HepG2 (cell line): ENCODE measurements around the gene LGALS1.

Experiments
- ARHGAP35 ChIP-seq: sonication (generic); formaldehyde crosslinking; IDR thresholded peaks from 2 replicates; pipeline ENCODE4 v1.9.0; 2022; ENCODE audit warnings: mild to moderate bottlenecking, inconsistent platforms, moderate library complexity, missing genetic modification reagents, borderline replicate concordance
- CENPX ChIP-seq: sonication (generic); formaldehyde crosslinking; IDR thresholded peaks from 2 replicates; pipeline ENCODE4 v1.9.0; 2021; ENCODE audit warnings: mild to moderate bottlenecking, missing genetic modification reagents, moderate library complexity
- HMG20A ChIP-seq: IDR thresholded peaks from 2 replicates; pipeline ENCODE4 v1.6.1; 2016; ENCODE audit warnings: borderline replicate concordance
- KDM5B ChIP-seq: sonication (generic); formaldehyde crosslinking; IDR thresholded peaks from 2 replicates; pipeline ENCODE4 v1.4.0; 2020; ENCODE audit warnings: missing genetic modification reagents, mild to moderate bottlenecking, borderline replicate concordance
- RNF2 ChIP-seq: fragments of 450-650 bp; conservative IDR thresholded peaks from 2 replicates; pipeline ENCODE4 v1.6.1; 2016; ENCODE audit warnings: low read depth
- SRF ChIP-seq: IDR thresholded peaks from 2 replicates; pipeline ENCODE4 v1.6.1; 2011; ENCODE audit warnings: mild to moderate bottlenecking, low read depth, low read length, moderate library complexity
- WIZ ChIP-seq: sonication (generic); formaldehyde crosslinking; IDR thresholded peaks from 2 replicates; pipeline ENCODE4 v1.5.1; 2020; ENCODE audit warnings: mild to moderate bottlenecking, missing genetic modification reagents
- ZNF33B ChIP-seq: sonication (generic); formaldehyde crosslinking; IDR thresholded peaks from 2 replicates; pipeline ENCODE4 v1.5.1; 2020; ENCODE audit warnings: mild to moderate bottlenecking, missing genetic modification reagents
- ZNF383 ChIP-seq: sonication (generic); formaldehyde crosslinking; IDR thresholded peaks from 2 replicates; pipeline ENCODE4 v1.4.0; 2020; ENCODE audit warnings: missing genetic modification reagents, mild to moderate bottlenecking, borderline replicate concordance
- ZNF550 ChIP-seq: sonication (generic); formaldehyde crosslinking; IDR thresholded peaks from 2 replicates; pipeline ENCODE4 v1.4.0; 2020; ENCODE audit warnings: mild to moderate bottlenecking, missing genetic modification reagents, borderline replicate concordance
- TF ChIP-seq, protein P1 (sequence below): sonication (generic); formaldehyde crosslinking; IDR thresholded peaks from 2 replicates; pipeline ENCODE4 v1.4.0; 2020; ENCODE audit warnings: missing genetic modification reagents
- TF ChIP-seq, protein P2 (sequence below): sonication (generic); formaldehyde crosslinking; IDR thresholded peaks from 2 replicates; pipeline ENCODE4 v1.5.0; 2020; ENCODE audit warnings: mild to moderate bottlenecking, missing genetic modification reagents, moderate library complexity
- TF ChIP-seq, protein P3 (sequence below): sonication (generic); formaldehyde crosslinking; conservative IDR thresholded peaks from 2 replicates; pipeline ENCODE4 v1.8.0; 2022; ENCODE audit warnings: low read depth, missing genetic modification reagents
- TF ChIP-seq, protein P4 (sequence below): sonication (generic); formaldehyde crosslinking; IDR thresholded peaks from 2 replicates; pipeline ENCODE4 v1.8.0; 2022; ENCODE audit warnings: mild to moderate bottlenecking, missing genetic modification reagents

DNA sequence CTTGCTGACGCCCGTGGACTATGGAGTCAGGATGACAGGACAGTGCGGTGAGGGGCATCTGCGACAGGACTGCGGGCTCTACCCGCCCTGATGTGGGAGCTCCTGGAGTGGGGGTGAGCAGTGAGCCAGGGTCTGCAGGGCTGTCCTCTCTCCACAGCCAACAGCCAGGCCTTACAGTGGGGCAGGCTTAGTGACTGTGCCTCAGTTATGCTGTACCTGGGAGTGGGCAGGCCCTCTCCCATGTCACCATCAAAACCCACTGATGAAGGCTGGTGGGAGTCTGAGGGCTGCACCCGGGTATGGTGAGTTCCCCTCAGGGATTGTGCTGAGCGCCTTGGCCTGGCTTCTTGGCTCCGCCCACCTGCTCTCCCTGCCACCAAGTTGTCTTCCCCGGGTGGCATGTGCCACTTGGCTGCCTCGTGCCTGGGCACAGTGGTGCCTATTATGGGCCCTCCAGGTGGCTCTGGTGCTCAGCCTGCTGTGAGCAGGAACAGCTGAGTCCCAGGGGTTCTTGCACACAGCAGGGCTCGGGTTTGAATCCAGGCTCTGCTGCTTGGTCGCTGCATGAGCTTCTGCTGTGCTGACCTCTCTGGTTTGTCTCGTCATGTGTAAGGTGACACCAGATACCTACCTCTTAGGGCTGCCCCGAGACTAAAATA lies 17.3 kb downstream of the LGALS1 start:
- TF ChIP-seq CENPX (CRISPR knock-in tag) (no peak), WIZ (CRISPR knock-in tag) (no peak), HMG20A (no peak), ZNF383 (CRISPR knock-in tag) (no peak), ZNF550 (no peak), ARHGAP35 (CRISPR knock-in tag) (no peak), ZNF33B (CRISPR knock-in tag) (no peak), RNF2 (no peak), KDM5B (CRISPR knock-in tag) (no peak), SRF (no peak)
- TF ChIP-seq, protein P1, sequence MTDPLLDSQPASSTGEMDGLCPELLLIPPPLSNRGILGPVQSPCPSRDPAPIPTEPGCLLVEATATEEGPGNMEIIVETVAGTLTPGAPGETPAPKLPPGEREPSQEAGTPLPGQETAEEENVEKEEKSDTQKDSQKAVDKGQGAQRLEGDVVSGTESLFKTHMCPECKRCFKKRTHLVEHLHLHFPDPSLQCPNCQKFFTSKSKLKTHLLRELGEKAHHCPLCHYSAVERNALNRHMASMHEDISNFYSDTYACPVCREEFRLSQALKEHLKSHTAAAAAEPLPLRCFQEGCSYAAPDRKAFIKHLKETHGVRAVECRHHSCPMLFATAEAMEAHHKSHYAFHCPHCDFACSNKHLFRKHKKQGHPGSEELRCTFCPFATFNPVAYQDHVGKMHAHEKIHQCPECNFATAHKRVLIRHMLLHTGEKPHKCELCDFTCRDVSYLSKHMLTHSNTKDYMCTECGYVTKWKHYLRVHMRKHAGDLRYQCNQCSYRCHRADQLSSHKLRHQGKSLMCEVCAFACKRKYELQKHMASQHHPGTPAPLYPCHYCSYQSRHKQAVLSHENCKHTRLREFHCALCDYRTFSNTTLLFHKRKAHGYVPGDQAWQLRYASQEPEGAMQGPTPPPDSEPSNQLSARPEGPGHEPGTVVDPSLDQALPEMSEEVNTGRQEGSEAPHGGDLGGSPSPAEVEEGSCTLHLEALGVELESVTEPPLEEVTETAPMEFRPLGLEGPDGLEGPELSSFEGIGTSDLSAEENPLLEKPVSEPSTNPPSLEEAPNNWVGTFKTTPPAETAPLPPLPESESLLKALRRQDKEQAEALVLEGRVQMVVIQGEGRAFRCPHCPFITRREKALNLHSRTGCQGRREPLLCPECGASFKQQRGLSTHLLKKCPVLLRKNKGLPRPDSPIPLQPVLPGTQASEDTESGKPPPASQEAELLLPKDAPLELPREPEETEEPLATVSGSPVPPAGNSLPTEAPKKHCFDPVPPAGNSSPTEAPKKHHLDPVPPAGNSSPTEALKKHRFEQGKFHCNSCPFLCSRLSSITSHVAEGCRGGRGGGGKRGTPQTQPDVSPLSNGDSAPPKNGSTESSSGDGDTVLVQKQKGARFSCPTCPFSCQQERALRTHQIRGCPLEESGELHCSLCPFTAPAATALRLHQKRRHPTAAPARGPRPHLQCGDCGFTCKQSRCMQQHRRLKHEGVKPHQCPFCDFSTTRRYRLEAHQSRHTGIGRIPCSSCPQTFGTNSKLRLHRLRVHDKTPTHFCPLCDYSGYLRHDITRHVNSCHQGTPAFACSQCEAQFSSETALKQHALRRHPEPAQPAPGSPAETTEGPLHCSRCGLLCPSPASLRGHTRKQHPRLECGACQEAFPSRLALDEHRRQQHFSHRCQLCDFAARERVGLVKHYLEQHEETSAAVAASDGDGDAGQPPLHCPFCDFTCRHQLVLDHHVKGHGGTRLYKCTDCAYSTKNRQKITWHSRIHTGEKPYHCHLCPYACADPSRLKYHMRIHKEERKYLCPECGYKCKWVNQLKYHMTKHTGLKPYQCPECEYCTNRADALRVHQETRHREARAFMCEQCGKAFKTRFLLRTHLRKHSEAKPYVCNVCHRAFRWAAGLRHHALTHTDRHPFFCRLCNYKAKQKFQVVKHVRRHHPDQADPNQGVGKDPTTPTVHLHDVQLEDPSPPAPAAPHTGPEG (CRISPR knock-in tag): no peak
- TF ChIP-seq, protein P2, sequence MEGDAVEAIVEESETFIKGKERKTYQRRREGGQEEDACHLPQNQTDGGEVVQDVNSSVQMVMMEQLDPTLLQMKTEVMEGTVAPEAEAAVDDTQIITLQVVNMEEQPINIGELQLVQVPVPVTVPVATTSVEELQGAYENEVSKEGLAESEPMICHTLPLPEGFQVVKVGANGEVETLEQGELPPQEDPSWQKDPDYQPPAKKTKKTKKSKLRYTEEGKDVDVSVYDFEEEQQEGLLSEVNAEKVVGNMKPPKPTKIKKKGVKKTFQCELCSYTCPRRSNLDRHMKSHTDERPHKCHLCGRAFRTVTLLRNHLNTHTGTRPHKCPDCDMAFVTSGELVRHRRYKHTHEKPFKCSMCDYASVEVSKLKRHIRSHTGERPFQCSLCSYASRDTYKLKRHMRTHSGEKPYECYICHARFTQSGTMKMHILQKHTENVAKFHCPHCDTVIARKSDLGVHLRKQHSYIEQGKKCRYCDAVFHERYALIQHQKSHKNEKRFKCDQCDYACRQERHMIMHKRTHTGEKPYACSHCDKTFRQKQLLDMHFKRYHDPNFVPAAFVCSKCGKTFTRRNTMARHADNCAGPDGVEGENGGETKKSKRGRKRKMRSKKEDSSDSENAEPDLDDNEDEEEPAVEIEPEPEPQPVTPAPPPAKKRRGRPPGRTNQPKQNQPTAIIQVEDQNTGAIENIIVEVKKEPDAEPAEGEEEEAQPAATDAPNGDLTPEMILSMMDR: no peak
- TF ChIP-seq, protein P3, sequence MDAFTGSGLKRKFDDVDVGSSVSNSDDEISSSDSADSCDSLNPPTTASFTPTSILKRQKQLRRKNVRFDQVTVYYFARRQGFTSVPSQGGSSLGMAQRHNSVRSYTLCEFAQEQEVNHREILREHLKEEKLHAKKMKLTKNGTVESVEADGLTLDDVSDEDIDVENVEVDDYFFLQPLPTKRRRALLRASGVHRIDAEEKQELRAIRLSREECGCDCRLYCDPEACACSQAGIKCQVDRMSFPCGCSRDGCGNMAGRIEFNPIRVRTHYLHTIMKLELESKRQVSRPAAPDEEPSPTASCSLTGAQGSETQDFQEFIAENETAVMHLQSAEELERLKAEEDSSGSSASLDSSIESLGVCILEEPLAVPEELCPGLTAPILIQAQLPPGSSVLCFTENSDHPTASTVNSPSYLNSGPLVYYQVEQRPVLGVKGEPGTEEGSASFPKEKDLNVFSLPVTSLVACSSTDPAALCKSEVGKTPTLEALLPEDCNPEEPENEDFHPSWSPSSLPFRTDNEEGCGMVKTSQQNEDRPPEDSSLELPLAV (CRISPR knock-in tag): no peak
- TF ChIP-seq, protein P4, sequence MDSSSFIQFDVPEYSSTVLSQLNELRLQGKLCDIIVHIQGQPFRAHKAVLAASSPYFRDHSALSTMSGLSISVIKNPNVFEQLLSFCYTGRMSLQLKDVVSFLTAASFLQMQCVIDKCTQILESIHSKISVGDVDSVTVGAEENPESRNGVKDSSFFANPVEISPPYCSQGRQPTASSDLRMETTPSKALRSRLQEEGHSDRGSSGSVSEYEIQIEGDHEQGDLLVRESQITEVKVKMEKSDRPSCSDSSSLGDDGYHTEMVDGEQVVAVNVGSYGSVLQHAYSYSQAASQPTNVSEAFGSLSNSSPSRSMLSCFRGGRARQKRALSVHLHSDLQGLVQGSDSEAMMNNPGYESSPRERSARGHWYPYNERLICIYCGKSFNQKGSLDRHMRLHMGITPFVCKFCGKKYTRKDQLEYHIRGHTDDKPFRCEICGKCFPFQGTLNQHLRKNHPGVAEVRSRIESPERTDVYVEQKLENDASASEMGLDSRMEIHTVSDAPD: no peak
